ENCODE results near the gene TUT1.

The TUT1 gene

GRCh38 chr11:62591448-62592145 is at the start of gene TUT1:
TSS of gene TUT1 (minus strand) at chr11:62591523. CDS start at chr11:62591485, 38 bp downstream.
- Histone ChIP-seq H4K20me1 (ENCODE audit: insufficient read depth, low read length) (peaks cover 16% of the 10 kb centered on the region), H3K36me3 (ENCODE audit: insufficient read depth, low read length) (peaks cover 60% of the 10 kb centered on the region), H3K27ac (ENCODE audit: low read length) (peak within 1 kb of the TSS; percentile 89), H3K4me1 (ENCODE audit: insufficient read depth, low read length) (peaks cover 58% of the 10 kb centered on the region), H3K9me3 (ENCODE audit: insufficient read depth, low read length, severe bottlenecking) (no peaks in the 10 kb centered on the region), H2AFZ (ENCODE audit: low read depth, low read length) (peak within 1 kb of the TSS; percentile 89), H3K27me3 (ENCODE audit: insufficient read depth, low read length, poor library complexity) (no peaks in the 10 kb centered on the region), H3K79me2 (ENCODE audit: insufficient read depth, low read length) (peaks cover 35% of the 10 kb centered on the region), H3K4me3 (ENCODE audit: low read depth in 1 of 2, low read length in 2 of 2) (peak within 1 kb of the TSS; percentile 83 to 84), H3K4me2 (ENCODE audit: insufficient read depth, low read length) (peak within 1 kb of the TSS; percentile 95), H3K9ac (ENCODE audit: low read depth, low read length) (peak within 1 kb of the TSS; percentile 87)
- DNase-seq, result peak; percentile 98
- ATAC-seq (ENCODE audit: insufficient read depth, low read depth), result peak; percentile 89
- TF ChIP-seq EZH2 (IDR thresholded peaks at IDR 0.05; ENCODE audit: borderline replicate concordance, low read depth, low read length, severe bottlenecking) (no peak), CTCF (IDR thresholded peaks at IDR 0.05; ENCODE audit: borderline replicate concordance, extremely low read depth, low read length, poor library complexity, severe bottlenecking) (no peak)

- peaks cover 93% of the 10 kb centered on the region for H3K36me3 ChIP-seq (ENCODE audit: insufficient read depth, low read length)
- H3K4me2 ChIP-seq (ENCODE audit: insufficient read depth, low read length), result no peak overlapping the region
- ATAC-seq (ENCODE audit: insufficient read depth, low read depth), result no peak
- H3K79me2 ChIP-seq (ENCODE audit: insufficient read depth, low read length), result peaks cover 11% of the 10 kb centered on the region
- no peak overlapping the region for H3K4me3 ChIP-seq (ENCODE audit: low read depth in 1 of 2, low read length in 2 of 2)
- H3K27ac ChIP-seq (ENCODE audit: low read length), result no peak overlapping the region
- no peaks in the 10 kb centered on the region for H3K27me3 ChIP-seq (ENCODE audit: insufficient read depth, low read length, poor library complexity)
- no peak overlapping the region for H3K9ac ChIP-seq (ENCODE audit: low read depth, low read length)
- no peak for DNase-seq
- no peaks in the 10 kb centered on the region for H3K9me3 ChIP-seq (ENCODE audit: insufficient read depth, low read length, severe bottlenecking)
- no peak overlapping the region for H2AFZ ChIP-seq (ENCODE audit: low read depth, low read length)
- no peak for TF ChIP-seq EZH2 (IDR thresholded peaks at IDR 0.05; ENCODE audit: borderline replicate concordance, low read depth, low read length, severe bottlenecking)
- TF ChIP-seq CTCF (IDR thresholded peaks at IDR 0.05; ENCODE audit: borderline replicate concordance, extremely low read depth, low read length, poor library complexity, severe bottlenecking), result no peak
- peaks cover 8% of the 10 kb centered on the region; the same call in 1 of the 2 replicates for H4K20me1 ChIP-seq (ENCODE audit: insufficient read depth, low read length)
- no peaks in the 10 kb centered on the region for H3K4me1 ChIP-seq (ENCODE audit: insufficient read depth, low read length)
Measured at GRCh38 chr11:62632492-62632891, 41.2 kb upstream of the TUT1 start.

- ATAC-seq (ENCODE audit: insufficient read depth, low read depth) (0 out of 3 replicates have a peak, but pooled peaks have one; percentile 40), DNase-seq (no peak)
- H3K4me1 ChIP-seq (ENCODE audit: insufficient read depth, low read length), result no peaks in the 10 kb centered on the region
- peaks cover 4% of the 10 kb centered on the region; the same call in 1 of the 2 replicates for H4K20me1 ChIP-seq (ENCODE audit: insufficient read depth, low read length)
- TF ChIP-seq CTCF (IDR thresholded peaks at IDR 0.05; ENCODE audit: borderline replicate concordance, extremely low read depth, low read length, poor library complexity, severe bottlenecking) (peak; percentile 31), EZH2 (IDR thresholded peaks at IDR 0.05; ENCODE audit: borderline replicate concordance, low read depth, low read length, severe bottlenecking) (no peak)
- no peak overlapping the region for H3K4me3 ChIP-seq (ENCODE audit: low read depth in 1 of 2, low read length in 2 of 2)
- no peak overlapping the region for H3K9ac ChIP-seq (ENCODE audit: low read depth, low read length)
- no peaks in the 10 kb centered on the region; the same call in 1 of the 2 replicates for H3K79me2 ChIP-seq (ENCODE audit: insufficient read depth, low read length)
- H3K27ac ChIP-seq (ENCODE audit: low read length), result no peak overlapping the region
- H3K36me3 ChIP-seq (ENCODE audit: insufficient read depth, low read length), result peaks cover 76% of the 10 kb centered on the region
- no peaks in the 10 kb centered on the region for H3K27me3 ChIP-seq (ENCODE audit: insufficient read depth, low read length, poor library complexity)
- no peak overlapping the region for H3K4me2 ChIP-seq (ENCODE audit: insufficient read depth, low read length)
- no peak overlapping the region for H2AFZ ChIP-seq (ENCODE audit: low read depth, low read length)
- no peaks in the 10 kb centered on the region for H3K9me3 ChIP-seq (ENCODE audit: insufficient read depth, low read length, severe bottlenecking)
Measured at GRCh38 chr11:62627713-62628112, 36.4 kb upstream of the TUT1 start.

Measured in DND-41 (cell line).